ENCODE results near the gene LIMCH1.

Gene LIMCH1

GRCh38 chr4:41744572-41745291, 206.8 kb downstream of the LIMCH1 start:
- DNase-seq = no peak

GRCh38 chr4:41745292-41746024, 207.5 kb downstream of the LIMCH1 start:
- no peak for DNase-seq

- DNase-seq = no peak
Measured at GRCh38 chr4:41746025-41746439, 208.1 kb downstream of the LIMCH1 start.

- no peak for DNase-seq
Measured at GRCh38 chr4:41746440-41747229, 208.7 kb downstream of the LIMCH1 start.

GRCh38 chr4:41747230-41748055, 209.5 kb downstream of the LIMCH1 start:
- no peak for DNase-seq

GRCh38 chr4:41748074-41748570, 210.2 kb downstream of the LIMCH1 start:
- DNase-seq = no peak

GRCh38 chr4:41748571-41749475, 210.9 kb downstream of the LIMCH1 start, which contains the start of gene PHOX2B:
Gene PHOX2B, minus strand, starts transcription at chr4:41748725. Its CDS starts 115 bp downstream, at chr4:41748610.
- DNase-seq = no peak

- no peak for DNase-seq
Measured at GRCh38 chr4:41749631-41750039, 211.7 kb downstream of the LIMCH1 start.
